ENCODE measurements around the gene ING2.
A peak's percentile ranks its signal among the peaks of the same experiment; 100 is the strongest.
"Not testable (repeated sequence)": the region's sequence is repeated elsewhere in the genome, so short reads cannot be mapped to it uniquely, and the experiment has no call there.

The ING2 gene, protein sequence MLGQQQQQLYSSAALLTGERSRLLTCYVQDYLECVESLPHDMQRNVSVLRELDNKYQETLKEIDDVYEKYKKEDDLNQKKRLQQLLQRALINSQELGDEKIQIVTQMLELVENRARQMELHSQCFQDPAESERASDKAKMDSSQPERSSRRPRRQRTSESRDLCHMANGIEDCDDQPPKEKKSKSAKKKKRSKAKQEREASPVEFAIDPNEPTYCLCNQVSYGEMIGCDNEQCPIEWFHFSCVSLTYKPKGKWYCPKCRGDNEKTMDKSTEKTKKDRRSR

DNA sequence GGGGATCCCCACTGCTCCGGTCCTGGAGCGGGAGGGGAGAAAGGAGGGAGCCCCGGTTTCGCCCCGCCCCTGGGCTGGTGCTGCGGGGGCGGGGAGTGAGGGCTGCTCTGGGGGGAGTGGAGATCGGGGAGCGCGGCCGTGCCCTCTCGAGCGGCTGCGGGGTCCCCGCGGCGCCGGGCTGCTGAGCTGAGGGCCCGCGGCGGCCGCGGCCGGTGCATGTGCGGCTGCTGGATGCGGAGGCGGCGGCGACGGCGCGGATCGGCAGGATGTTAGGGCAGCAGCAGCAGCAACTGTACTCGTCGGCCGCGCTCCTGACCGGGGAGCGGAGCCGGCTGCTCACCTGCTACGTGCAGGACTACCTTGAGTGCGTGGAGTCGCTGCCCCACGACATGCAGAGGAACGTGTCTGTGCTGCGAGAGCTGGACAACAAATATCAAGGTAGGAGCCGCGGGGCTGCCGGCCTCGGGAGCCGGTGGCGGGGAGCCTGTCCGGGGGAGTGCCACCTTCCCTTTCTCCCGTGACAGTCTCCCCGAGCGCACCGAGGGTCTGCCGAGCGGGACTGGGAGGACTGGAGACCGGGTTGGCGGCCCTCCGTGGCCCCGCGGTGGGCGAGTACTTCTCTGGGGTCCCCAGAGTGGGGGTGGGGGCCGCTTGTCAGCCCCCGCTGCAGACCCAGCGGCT is at the start of gene ING2:
Gene ING2 (plus strand): TSS at position 129 of the 681 bp plus-strand sequence. CDS start 138 bp downstream, at position 267.
- TF ChIP-seq, protein P1, sequence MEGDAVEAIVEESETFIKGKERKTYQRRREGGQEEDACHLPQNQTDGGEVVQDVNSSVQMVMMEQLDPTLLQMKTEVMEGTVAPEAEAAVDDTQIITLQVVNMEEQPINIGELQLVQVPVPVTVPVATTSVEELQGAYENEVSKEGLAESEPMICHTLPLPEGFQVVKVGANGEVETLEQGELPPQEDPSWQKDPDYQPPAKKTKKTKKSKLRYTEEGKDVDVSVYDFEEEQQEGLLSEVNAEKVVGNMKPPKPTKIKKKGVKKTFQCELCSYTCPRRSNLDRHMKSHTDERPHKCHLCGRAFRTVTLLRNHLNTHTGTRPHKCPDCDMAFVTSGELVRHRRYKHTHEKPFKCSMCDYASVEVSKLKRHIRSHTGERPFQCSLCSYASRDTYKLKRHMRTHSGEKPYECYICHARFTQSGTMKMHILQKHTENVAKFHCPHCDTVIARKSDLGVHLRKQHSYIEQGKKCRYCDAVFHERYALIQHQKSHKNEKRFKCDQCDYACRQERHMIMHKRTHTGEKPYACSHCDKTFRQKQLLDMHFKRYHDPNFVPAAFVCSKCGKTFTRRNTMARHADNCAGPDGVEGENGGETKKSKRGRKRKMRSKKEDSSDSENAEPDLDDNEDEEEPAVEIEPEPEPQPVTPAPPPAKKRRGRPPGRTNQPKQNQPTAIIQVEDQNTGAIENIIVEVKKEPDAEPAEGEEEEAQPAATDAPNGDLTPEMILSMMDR (conservative IDR thresholded peaks at IDR 0.05; ENCODE audit: control insufficient read depth, insufficient read depth, low read depth, low read length), result no peak
- no peak for DNase-seq (ENCODE audit: low read depth)
- H3K4me3 ChIP-seq (ENCODE audit: control insufficient read depth, low read depth, low read length), result peak within 1 kb of the TSS; percentile 91

DNA sequence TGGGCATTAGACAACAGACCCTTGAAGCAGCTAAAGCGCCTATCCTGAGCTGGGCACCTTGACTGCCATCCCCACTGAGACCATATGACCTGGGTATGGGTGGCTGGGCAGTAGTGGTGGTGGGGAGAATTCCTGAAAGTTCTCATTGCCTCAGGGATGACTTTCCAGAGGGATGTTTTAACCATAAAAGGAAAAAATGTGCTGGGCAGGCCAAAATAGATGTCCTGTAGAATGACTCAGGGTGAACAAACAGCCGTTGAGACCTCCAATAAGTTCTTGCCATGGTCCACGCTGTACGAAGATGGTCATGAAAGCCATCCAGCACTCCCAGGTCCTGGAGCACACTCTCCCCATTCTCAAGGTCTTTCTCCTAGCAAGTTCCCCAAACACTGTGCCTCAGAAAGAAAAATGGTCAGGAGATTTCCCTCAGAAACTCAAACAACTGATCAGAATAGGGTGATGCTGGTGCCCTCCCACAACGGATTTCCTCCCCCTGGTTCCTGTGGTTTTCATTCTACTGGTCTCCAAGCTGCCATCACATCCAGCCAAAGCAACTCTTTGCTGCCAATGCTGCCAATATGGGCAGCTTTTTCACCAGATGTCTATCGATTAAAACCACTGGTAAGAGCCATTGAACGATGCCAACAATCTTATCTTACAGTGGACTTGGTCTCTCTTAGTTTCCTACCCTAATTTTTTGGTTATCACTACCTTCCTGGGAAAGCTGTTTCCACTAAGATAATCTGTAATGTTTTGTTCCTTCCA is 49.2 kb upstream of the ING2 start:
- H3K4me3 ChIP-seq (ENCODE audit: control insufficient read depth, low read depth, low read length), result no peak overlapping the region
- TF ChIP-seq, protein P1 (conservative IDR thresholded peaks at IDR 0.05; ENCODE audit: control insufficient read depth, insufficient read depth, low read depth, low read length), result no peak
- peak; percentile 26 for DNase-seq (ENCODE audit: low read depth)

DNA sequence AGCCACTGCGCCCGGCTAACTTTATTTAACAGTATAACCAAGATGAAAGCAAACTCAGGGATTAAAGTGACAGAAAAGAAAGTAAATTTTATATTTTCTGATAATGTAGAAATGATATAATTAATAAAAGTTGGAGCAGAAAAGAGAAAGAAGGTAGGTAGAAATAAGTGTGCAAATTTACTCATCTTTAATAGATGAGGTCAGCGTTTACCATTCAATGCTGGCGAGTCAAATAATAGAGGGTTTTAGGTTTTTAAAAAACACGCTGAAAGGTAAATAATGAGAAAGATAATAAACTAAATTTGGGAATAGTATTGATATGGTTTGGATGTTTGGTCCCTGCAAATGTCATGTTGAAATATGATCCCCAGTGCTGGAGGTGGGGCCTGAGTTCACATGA is 46.9 kb upstream of the ING2 start:
- TF ChIP-seq, protein P1 (conservative IDR thresholded peaks at IDR 0.05; ENCODE audit: control insufficient read depth, insufficient read depth, low read depth, low read length), result no peak
- H3K4me3 ChIP-seq (ENCODE audit: control insufficient read depth, low read depth, low read length), result no peak overlapping the region
- DNase-seq (ENCODE audit: low read depth), result no peak

DNA sequence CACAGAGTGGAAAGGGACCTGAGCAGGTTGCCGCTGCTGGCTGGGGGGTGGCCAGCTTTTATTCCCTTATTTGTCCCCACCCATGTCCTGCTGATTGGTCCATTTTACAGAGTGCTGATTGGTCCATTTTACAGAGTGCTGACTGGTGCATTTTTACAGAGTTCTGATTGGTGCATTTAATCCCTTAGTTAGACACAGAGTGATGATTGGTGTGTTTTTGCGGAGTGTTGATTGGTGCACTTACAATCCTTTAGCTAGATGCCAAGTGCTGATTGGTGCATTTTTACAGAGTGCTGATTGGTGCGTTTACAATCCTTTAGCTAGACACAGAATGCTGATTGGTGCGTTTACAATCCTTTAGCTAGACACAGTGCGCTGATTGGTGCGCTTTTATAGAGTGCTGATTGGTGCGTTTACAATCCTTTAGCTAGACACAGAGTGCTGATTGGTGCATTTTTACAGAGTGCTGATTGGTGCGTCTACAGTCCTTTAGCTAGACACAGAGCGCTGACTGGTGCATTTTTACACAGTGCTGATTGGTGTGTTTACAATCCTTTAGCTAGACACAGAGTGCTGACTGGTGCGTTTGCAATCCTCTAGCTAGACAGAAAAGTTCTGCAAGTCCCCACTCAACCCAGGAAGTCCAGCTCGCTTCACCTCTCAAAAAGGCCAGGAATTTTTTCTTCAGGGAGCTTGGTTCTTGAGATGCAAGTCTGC is 40.8 kb upstream of the ING2 start:
- not testable (repeated sequence) for H3K4me3 ChIP-seq (ENCODE audit: control insufficient read depth, low read depth, low read length); DNase-seq (ENCODE audit: low read depth)

DNA sequence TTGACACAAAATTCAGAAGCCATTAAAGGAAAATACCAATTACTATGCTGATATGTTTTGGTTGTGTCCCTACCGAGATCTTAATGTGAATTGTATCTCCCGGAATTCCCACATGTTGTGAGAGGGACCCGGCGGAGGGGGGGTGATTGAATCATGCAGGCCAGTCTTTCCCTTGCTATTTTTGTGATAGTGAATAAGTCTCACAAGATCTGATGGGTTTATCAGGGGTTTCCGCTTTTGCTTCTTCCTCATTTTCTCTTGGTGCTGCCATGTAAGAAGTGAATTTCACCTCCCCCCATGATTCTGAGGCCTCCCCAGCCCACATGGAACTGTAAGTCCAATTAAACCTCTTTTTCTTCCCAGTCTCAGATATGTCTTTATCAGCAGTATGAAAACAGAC is 39.0 kb upstream of the ING2 start:
- not testable (repeated sequence) for DNase-seq (ENCODE audit: low read depth); H3K4me3 ChIP-seq (ENCODE audit: control insufficient read depth, low read depth, low read length)

DNA sequence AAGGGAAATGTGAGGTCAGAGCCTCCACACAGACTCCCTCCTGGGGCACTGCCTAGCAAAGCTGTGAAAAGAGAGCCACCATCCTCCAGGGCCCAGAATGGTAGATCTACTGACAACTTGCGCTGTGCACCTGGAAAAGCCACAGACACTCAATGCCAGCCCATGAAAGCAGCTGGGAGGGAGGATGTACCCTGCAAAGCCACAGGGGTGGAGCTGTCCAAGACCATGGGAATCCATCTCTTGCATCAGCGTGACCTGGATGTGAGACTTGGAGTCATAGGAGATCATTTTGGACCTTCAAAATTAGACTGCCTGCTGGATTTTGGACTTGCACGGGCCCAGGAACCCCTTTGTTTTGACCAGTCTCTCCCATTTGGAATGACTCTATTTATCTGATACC is 37.6 kb upstream of the ING2 start:
- H3K4me3 ChIP-seq (ENCODE audit: control insufficient read depth, low read depth, low read length), result no peak overlapping the region
- DNase-seq (ENCODE audit: low read depth), result no peak
- TF ChIP-seq, protein P1 (conservative IDR thresholded peaks at IDR 0.05; ENCODE audit: control insufficient read depth, insufficient read depth, low read depth, low read length), result no peak

DNA sequence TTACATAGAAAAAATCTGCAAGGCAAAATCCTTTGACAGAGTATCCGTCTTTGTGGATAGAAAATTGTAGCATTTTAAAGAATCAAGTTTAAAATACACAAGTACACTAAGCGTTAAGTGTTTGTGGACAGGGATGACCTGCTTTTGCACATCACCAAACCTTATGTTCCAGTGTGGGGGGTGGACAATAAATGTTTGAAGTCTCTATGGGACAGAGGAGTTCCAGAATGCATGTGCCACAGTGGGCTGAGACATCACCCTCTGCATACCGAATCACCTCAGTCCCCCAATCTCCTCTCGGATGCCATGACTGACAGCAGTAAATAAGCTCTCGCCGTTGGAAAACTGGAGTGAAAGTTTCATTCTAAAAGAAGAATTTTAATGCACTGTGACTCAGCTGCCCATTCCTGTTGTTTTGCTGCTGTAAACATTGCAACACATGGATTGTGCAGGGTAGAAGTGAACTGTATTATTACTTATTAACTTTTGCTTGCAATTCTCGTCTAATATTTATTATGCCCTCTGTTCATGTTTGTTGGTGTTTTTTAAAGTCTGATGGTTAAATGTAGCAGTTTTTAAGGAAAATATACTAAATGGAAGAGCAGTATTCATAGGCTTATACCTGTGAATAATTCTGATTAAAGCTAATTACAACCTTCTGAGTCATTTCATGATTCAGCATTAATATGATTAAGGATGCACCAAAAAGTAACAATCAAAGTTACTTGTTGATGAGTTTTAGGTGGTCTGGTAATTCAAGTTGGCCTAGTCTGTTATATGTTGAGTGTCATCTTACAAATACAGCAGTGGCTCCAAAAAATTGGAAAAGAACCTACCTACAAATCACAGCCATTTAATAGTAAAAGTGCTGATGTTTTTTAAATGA is 36.4 kb upstream of the ING2 start:
- TF ChIP-seq, protein P1 (conservative IDR thresholded peaks at IDR 0.05; ENCODE audit: control insufficient read depth, insufficient read depth, low read depth, low read length), result no peak
- no peak overlapping the region for H3K4me3 ChIP-seq (ENCODE audit: control insufficient read depth, low read depth, low read length)
- peak; percentile 54 for DNase-seq (ENCODE audit: low read depth)
